ENCODE results near the gene NLRP3. TPM values are rescaled to one million over a fixed set of nuclear protein-coding genes. Genes with fewer than 3 reads are reported as not detected.

NLRP3 gene
- total and polyA plus RNA-seq, 10 of the 15 experiments (the other 5 are each of a cell fraction or from before 2014, with no cell fraction given) = 1.8 to 10.4 (median 5.0) TPM

DNA sequence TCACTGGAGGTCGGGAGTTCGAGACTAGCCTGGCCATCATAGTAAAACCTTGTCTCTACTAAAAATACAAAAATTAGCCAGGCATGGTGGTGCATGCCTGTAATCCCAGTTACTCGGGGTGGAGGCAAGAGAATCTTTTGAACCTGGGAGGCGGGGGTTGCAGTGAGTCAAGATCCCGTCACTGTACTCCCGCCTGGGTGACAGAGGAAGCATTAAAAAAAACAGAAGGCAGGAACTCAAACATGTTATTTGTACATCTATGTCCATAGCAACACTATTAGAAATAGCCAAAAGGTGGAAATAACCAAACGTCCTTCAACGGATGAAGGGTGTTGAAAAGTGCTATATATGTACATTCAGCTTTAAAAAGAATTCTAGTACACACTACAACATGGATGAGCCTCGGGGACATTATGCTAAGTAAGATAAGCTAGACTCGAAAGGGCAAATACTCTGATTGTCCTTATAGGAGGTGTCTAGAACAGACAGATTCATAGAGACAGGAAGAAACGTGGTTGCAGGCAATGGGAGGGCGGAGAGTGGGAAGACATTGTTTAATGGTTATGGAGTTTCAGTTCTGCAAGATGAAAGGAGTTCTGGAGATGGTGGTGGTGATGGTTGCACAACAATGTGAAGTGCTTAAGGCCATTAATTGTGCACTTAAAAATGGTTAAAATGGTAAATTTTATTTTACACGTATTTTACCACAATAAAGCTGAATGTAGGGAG lies 19.2 kb downstream of the NLRP3 start (continued):
- TF ChIP-seq, protein P1, sequence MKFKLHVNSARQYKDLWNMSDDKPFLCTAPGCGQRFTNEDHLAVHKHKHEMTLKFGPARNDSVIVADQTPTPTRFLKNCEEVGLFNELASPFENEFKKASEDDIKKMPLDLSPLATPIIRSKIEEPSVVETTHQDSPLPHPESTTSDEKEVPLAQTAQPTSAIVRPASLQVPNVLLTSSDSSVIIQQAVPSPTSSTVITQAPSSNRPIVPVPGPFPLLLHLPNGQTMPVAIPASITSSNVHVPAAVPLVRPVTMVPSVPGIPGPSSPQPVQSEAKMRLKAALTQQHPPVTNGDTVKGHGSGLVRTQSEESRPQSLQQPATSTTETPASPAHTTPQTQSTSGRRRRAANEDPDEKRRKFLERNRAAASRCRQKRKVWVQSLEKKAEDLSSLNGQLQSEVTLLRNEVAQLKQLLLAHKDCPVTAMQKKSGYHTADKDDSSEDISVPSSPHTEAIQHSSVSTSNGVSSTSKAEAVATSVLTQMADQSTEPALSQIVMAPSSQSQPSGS (IDR thresholded peaks at IDR 0.05; ENCODE audit: low read length) = peak; percentile 57
- TF ChIP-seq MTA3 (IDR thresholded peaks at IDR 0.05; ENCODE audit: borderline replicate concordance, low read length) (peak; percentile 58; the same call in 1 of the 2 replicates), CBX3 (IDR thresholded peaks at IDR 0.05; ENCODE audit: borderline replicate concordance, low read depth) (no peak), SMC3 (IDR thresholded peaks at IDR 0.05; ENCODE audit: borderline replicate concordance, low read length) (no peak), NFYB (IDR thresholded peaks at IDR 0.05; ENCODE audit: insufficient read depth, low read depth, low read length) (no peak), RAD21 (IDR thresholded peaks at IDR 0.05; ENCODE audit: insufficient read depth, low read depth, low read length) (no peak), SMARCA5 (IDR thresholded peaks at IDR 0.05) (no peak), IKZF1 (conservative IDR thresholded peaks at IDR 0.05) (peak; percentile 75), SMAD5 (IDR thresholded peaks at IDR 0.05; ENCODE audit: low read depth) (no peak), TCF3 (IDR thresholded peaks at IDR 0.05; ENCODE audit: borderline replicate concordance, insufficient read depth, low read depth, low read length) (no peak), SPI1 (IDR thresholded peaks at IDR 0.05; ENCODE audit: borderline replicate concordance, insufficient read depth, low read depth, low read length) (peak; percentile 94), RAD51 (IDR thresholded peaks at IDR 0.05) (no peak), POU2F2 (IDR thresholded peaks at IDR 0.05; ENCODE audit: borderline replicate concordance, low read depth, low read length) (peak; percentile 50; the same call in 1 of the 3 replicates), JUNB (IDR thresholded peaks at IDR 0.05) (no peak), JUND (IDR thresholded peaks at IDR 0.05; ENCODE audit: low read depth, low read length) (no peak), IRF4 (IDR thresholded peaks at IDR 0.05; ENCODE audit: low read depth, low read length) (peak; percentile 95), TBL1XR1 (IDR thresholded peaks at IDR 0.05; ENCODE audit: low read depth, low read length) (no peak), HDAC6 (IDR thresholded peaks at IDR 0.05; ENCODE audit: unreplicated experiment) (no peak), ZBED1 (IDR thresholded peaks at IDR 0.05; ENCODE audit: borderline replicate concordance) (no peak), HDAC2 (IDR thresholded peaks at IDR 0.05) (no peak), YBX1 (IDR thresholded peaks at IDR 0.05) (no peak), GATAD2B (conservative IDR thresholded peaks at IDR 0.05; ENCODE audit: low read depth) (no peak), RCOR1 (conservative IDR thresholded peaks at IDR 0.05; ENCODE audit: low read depth, low read length) (no peak), SRF (IDR thresholded peaks at IDR 0.05; ENCODE audit: low read depth in 2 of 2, low read length in 2 of 2) (no peak)
- TF ChIP-seq, protein P2, sequence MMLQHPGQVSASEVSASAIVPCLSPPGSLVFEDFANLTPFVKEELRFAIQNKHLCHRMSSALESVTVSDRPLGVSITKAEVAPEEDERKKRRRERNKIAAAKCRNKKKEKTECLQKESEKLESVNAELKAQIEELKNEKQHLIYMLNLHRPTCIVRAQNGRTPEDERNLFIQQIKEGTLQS (IDR thresholded peaks at IDR 0.05; ENCODE audit: borderline replicate concordance, extremely low read depth, low read depth, low read length) = no peak
- TF ChIP-seq, protein P3, sequence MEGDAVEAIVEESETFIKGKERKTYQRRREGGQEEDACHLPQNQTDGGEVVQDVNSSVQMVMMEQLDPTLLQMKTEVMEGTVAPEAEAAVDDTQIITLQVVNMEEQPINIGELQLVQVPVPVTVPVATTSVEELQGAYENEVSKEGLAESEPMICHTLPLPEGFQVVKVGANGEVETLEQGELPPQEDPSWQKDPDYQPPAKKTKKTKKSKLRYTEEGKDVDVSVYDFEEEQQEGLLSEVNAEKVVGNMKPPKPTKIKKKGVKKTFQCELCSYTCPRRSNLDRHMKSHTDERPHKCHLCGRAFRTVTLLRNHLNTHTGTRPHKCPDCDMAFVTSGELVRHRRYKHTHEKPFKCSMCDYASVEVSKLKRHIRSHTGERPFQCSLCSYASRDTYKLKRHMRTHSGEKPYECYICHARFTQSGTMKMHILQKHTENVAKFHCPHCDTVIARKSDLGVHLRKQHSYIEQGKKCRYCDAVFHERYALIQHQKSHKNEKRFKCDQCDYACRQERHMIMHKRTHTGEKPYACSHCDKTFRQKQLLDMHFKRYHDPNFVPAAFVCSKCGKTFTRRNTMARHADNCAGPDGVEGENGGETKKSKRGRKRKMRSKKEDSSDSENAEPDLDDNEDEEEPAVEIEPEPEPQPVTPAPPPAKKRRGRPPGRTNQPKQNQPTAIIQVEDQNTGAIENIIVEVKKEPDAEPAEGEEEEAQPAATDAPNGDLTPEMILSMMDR (IDR thresholded peaks at IDR 0.05 in 2 of 3, conservative IDR thresholded peaks at IDR 0.05 in 1 of 3; ENCODE audit: control insufficient read depth in 2 of 3, extremely low read depth in 1 of 3, insufficient read depth in 1 of 3, low read depth in 3 of 3, low read length in 3 of 3) = no peak
